Measurements from ENCODE around the gene ADCK1. TPM values are rescaled to one million over a fixed set of nuclear protein-coding genes. Genes with fewer than 3 reads are reported as not detected.

ADCK1 gene
- total and polyA plus RNA-seq, 2 experiments from 2014 or later, result 6.7 to 11.2 TPM

DNA sequence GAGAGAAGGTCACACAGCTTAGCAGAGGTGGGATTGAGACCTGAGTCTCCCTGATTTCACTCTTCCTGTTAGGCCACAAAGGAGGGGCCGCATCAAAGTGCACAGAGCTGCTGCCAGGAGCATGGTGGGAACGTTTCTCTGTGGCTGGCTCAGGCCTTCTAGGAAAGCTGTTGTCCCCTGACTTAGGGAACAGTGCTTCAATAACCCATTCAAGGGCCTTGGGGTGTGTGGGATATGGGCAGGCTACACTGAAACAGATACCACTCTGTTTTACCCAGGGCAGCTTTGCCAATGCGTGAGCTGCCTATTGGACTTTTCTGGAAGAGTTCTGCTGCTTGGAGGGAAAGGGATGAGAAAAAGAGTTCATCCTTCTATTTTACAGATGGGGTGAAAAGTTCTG, 110.0 kb downstream of the ADCK1 start:
- Mint-ChIP-seq H3K4me1 (peaks cover 25% of the 10 kb centered on the region), H3K9me3 (no peaks in the 10 kb centered on the region), H3K27ac (no peak overlapping the region), H3K27me3 (ENCODE audit: insufficient read depth, low read depth, poor library complexity) (peaks cover 10% of the 10 kb centered on the region), H3K4me3 (no peak overlapping the region), H3K36me3 (ENCODE audit: low read depth) (no peaks in the 10 kb centered on the region)
- Histone ChIP-seq H3K9me2 (ENCODE audit: insufficient read depth) (no peaks in the 10 kb centered on the region), H3K27me3 (ENCODE audit: insufficient read depth) (no peaks in the 10 kb centered on the region), H3K4me2 (no peak overlapping the region), H3K4me3 (no peak overlapping the region), H3K27ac (ENCODE audit: low read depth) (no peak overlapping the region), H3F3A (replicated peaks; ENCODE audit: low read depth) (no peaks in the 10 kb centered on the region), H3K4me1 (ENCODE audit: insufficient read depth) (peaks cover 11% of the 10 kb centered on the region), H4K20me1 (replicated peaks; ENCODE audit: insufficient read depth) (no peaks in the 10 kb centered on the region), H2AFZ (no peak overlapping the region), H3K79me2 (replicated peaks; ENCODE audit: insufficient read depth) (no peaks in the 10 kb centered on the region), H3K36me3 (ENCODE audit: insufficient read depth) (no peaks in the 10 kb centered on the region)
- no peak for DNase-seq (ENCODE audit: low spot score)
- TF ChIP-seq, protein P1, sequence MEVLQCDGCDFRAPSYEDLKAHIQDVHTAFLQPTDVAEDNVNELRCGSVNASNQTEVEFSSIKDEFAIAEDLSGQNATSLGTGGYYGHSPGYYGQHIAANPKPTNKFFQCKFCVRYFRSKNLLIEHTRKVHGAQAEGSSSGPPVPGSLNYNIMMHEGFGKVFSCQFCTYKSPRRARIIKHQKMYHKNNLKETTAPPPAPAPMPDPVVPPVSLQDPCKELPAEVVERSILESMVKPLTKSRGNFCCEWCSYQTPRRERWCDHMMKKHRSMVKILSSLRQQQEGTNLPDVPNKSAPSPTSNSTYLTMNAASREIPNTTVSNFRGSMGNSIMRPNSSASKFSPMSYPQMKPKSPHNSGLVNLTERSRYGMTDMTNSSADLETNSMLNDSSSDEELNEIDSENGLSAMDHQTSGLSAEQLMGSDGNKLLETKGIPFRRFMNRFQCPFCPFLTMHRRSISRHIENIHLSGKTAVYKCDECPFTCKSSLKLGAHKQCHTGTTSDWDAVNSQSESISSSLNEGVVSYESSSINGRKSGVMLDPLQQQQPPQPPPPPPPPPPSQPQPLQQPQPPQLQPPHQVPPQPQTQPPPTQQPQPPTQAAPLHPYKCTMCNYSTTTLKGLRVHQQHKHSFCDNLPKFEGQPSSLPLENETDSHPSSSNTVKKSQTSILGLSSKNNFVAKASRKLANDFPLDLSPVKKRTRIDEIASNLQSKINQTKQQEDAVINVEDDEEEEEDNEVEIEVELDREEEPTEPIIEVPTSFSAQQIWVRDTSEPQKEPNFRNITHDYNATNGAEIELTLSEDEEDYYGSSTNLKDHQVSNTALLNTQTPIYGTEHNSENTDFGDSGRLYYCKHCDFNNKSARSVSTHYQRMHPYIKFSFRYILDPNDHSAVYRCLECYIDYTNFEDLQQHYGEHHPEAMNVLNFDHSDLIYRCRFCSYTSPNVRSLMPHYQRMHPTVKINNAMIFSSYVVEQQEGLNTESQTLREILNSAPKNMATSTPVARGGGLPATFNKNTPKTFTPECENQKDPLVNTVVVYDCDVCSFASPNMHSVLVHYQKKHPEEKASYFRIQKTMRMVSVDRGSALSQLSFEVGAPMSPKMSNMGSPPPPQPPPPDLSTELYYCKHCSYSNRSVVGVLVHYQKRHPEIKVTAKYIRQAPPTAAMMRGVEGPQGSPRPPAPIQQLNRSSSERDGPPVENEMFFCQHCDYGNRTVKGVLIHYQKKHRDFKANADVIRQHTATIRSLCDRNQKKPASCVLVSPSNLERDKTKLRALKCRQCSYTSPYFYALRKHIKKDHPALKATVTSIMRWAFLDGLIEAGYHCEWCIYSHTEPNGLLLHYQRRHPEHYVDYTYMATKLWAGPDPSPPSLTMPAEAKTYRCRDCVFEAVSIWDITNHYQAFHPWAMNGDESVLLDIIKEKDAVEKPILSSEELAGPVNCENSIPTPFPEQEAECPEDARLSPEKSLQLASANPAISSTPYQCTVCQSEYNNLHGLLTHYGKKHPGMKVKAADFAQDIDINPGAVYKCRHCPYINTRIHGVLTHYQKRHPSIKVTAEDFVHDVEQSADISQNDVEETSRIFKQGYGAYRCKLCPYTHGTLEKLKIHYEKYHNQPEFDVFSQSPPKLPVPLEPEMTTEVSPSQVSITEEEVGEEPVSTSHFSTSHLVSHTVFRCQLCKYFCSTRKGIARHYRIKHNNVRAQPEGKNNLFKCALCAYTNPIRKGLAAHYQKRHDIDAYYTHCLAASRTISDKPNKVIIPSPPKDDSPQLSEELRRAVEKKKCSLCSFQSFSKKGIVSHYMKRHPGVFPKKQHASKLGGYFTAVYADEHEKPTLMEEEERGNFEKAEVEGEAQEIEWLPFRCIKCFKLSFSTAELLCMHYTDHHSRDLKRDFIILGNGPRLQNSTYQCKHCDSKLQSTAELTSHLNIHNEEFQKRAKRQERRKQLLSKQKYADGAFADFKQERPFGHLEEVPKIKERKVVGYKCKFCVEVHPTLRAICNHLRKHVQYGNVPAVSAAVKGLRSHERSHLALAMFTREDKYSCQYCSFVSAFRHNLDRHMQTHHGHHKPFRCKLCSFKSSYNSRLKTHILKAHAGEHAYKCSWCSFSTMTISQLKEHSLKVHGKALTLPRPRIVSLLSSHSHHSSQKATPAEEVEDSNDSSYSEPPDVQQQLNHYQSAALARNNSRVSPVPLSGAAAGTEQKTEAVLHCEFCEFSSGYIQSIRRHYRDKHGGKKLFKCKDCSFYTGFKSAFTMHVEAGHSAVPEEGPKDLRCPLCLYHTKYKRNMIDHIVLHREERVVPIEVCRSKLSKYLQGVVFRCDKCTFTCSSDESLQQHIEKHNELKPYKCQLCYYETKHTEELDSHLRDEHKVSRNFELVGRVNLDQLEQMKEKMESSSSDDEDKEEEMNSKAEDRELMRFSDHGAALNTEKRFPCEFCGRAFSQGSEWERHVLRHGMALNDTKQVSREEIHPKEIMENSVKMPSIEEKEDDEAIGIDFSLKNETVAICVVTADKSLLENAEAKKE (CRISPR knock-in tag; IDR thresholded peaks at IDR 0.05), result no peak
- TF ChIP-seq JUNB (IDR thresholded peaks at IDR 0.05; ENCODE audit: unreplicated experiment) (no peak), STAT1 (IDR thresholded peaks at IDR 0.05; ENCODE audit: unreplicated experiment) (no peak), POLR2AphosphoS5 (IDR thresholded peaks at IDR 0.05; ENCODE audit: low read depth) (no peak), CREB1 (CRISPR knock-in tag; IDR thresholded peaks at IDR 0.05; ENCODE audit: low read depth) (no peak), EZH2phosphoT487 (IDR thresholded peaks at IDR 0.05; ENCODE audit: unreplicated experiment) (no peak), NANOG (IDR thresholded peaks at IDR 0.05; ENCODE audit: borderline replicate concordance) (no peak), ZNF114 (CRISPR knock-in tag; IDR thresholded peaks at IDR 0.05) (no peak), EZH2 (IDR thresholded peaks at IDR 0.05; ENCODE audit: low read depth, unreplicated experiment) (no peak), REST (IDR thresholded peaks at IDR 0.05; ENCODE audit: unreplicated experiment) (no peak), ZNF331 (CRISPR knock-in tag; IDR thresholded peaks at IDR 0.05; ENCODE audit: low read depth) (no peak)
- TF ChIP-seq, protein P2, sequence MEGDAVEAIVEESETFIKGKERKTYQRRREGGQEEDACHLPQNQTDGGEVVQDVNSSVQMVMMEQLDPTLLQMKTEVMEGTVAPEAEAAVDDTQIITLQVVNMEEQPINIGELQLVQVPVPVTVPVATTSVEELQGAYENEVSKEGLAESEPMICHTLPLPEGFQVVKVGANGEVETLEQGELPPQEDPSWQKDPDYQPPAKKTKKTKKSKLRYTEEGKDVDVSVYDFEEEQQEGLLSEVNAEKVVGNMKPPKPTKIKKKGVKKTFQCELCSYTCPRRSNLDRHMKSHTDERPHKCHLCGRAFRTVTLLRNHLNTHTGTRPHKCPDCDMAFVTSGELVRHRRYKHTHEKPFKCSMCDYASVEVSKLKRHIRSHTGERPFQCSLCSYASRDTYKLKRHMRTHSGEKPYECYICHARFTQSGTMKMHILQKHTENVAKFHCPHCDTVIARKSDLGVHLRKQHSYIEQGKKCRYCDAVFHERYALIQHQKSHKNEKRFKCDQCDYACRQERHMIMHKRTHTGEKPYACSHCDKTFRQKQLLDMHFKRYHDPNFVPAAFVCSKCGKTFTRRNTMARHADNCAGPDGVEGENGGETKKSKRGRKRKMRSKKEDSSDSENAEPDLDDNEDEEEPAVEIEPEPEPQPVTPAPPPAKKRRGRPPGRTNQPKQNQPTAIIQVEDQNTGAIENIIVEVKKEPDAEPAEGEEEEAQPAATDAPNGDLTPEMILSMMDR (conservative IDR thresholded peaks at IDR 0.05; ENCODE audit: low read depth in 2 of 2), result no peak
- TF ChIP-seq, protein P3, sequence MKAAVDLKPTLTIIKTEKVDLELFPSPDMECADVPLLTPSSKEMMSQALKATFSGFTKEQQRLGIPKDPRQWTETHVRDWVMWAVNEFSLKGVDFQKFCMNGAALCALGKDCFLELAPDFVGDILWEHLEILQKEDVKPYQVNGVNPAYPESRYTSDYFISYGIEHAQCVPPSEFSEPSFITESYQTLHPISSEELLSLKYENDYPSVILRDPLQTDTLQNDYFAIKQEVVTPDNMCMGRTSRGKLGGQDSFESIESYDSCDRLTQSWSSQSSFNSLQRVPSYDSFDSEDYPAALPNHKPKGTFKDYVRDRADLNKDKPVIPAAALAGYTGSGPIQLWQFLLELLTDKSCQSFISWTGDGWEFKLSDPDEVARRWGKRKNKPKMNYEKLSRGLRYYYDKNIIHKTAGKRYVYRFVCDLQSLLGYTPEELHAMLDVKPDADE (IDR thresholded peaks at IDR 0.05), result no peak
- no peak for ATAC-seq
